ENCODE results near the gene GGT1.
"Not testable (repeated sequence)": the region's sequence is repeated elsewhere in the genome, so short reads cannot be mapped to it uniquely, and the experiment has no call there.

GGT1 gene

GRCh38 chr22:24588757-24589481 is 14.1 kb upstream of the GGT1 start:
- no peak overlapping the region for H3K4me3 ChIP-seq (ENCODE audit: low read length)
- TF ChIP-seq ZNF274 (IDR thresholded peaks at IDR 0.05; ENCODE audit: low read depth, low read length): no peak

GRCh38 chr22:24589518-24590030 is 13.4 kb upstream of the GGT1 start:
- no peak overlapping the region for H3K4me3 ChIP-seq (ENCODE audit: low read length)

GRCh38 chr22:24590596-24591173 is 12.3 kb upstream of the GGT1 start:
- H3K4me3 ChIP-seq (ENCODE audit: low read length): no peak overlapping the region
- TF ChIP-seq ZNF274 (IDR thresholded peaks at IDR 0.05; ENCODE audit: low read depth, low read length): no peak

More at GRCh38 chr22:24589518-24590030, 13.4 kb upstream of the GGT1 start:
- no peak for TF ChIP-seq ZNF274 (IDR thresholded peaks at IDR 0.05; ENCODE audit: low read depth, low read length)

- no peak for TF ChIP-seq ZNF274 (IDR thresholded peaks at IDR 0.05; ENCODE audit: low read depth, low read length)
- H3K4me3 ChIP-seq (ENCODE audit: low read length): no peak overlapping the region
Measured at GRCh38 chr22:24591286-24591830, 11.6 kb upstream of the GGT1 start.

- no peak for TF ChIP-seq ZNF274 (IDR thresholded peaks at IDR 0.05; ENCODE audit: low read depth, low read length)
- H3K4me3 ChIP-seq (ENCODE audit: low read length): peak overlapping the region; percentile 47; the same call in 1 of the 2 replicates
Measured at GRCh38 chr22:24592058-24592850, 10.7 kb upstream of the GGT1 start.

GRCh38 chr22:24592851-24593558 is 10.0 kb upstream of the GGT1 start, which contains the start of gene LRRC75B:
Gene LRRC75B (minus strand): TSS chr22:24593073. CDS start chr22:24593039, 34 bp downstream.
- TF ChIP-seq ZNF274 (IDR thresholded peaks at IDR 0.05; ENCODE audit: low read depth, low read length): no peak
- H3K4me3 ChIP-seq (ENCODE audit: low read length): peak within 1 kb of the TSS; percentile 47; the same call in 1 of the 2 replicates

GRCh38 chr22:24593559-24593835 is 9.5 kb upstream of the GGT1 start:
- not testable (repeated sequence) for H3K4me3 ChIP-seq (ENCODE audit: low read length)

GRCh38 chr22:24593836-24594568 is 9.0 kb upstream of the GGT1 start:
- no peak overlapping the region for H3K4me3 ChIP-seq (ENCODE audit: low read length)
- TF ChIP-seq ZNF274 (IDR thresholded peaks at IDR 0.05; ENCODE audit: low read depth, low read length): no peak

- TF ChIP-seq ZNF274 (IDR thresholded peaks at IDR 0.05; ENCODE audit: low read depth, low read length): no peak
Measured at GRCh38 chr22:24594569-24595120, 8.3 kb upstream of the GGT1 start.

GRCh38 chr22:24595228-24595627 is 7.8 kb upstream of the GGT1 start:
- no peak for TF ChIP-seq ZNF274 (IDR thresholded peaks at IDR 0.05; ENCODE audit: low read depth, low read length)
- no peak overlapping the region for H3K4me3 ChIP-seq (ENCODE audit: low read length)

More at GRCh38 chr22:24594569-24595120, 8.3 kb upstream of the GGT1 start:
- H3K4me3 ChIP-seq (ENCODE audit: low read length): no peak overlapping the region

- no peak for TF ChIP-seq ZNF274 (IDR thresholded peaks at IDR 0.05; ENCODE audit: low read depth, low read length)
- H3K4me3 ChIP-seq (ENCODE audit: low read length): no peak overlapping the region
Measured at GRCh38 chr22:24595863-24596262, 7.1 kb upstream of the GGT1 start.

- not testable (repeated sequence) for H3K4me3 ChIP-seq (ENCODE audit: low read length)
Measured at GRCh38 chr22:24597076-24597475, 5.9 kb upstream of the GGT1 start.

GRCh38 chr22:24599514-24599913 is 3.5 kb upstream of the GGT1 start:
- TF ChIP-seq ZNF274 (IDR thresholded peaks at IDR 0.05; ENCODE audit: low read depth, low read length): no peak
- H3K4me3 ChIP-seq (ENCODE audit: low read length): no peak overlapping the region

- not testable (repeated sequence) for H3K4me3 ChIP-seq (ENCODE audit: low read length)
Measured at GRCh38 chr22:24599958-24600715, 2.9 kb upstream of the GGT1 start.
